C1 segment of cervical spinal cord (tissue), 14 donors: ENCODE data around the gene PDCD4.
A peak's percentile ranks its signal among the peaks of the same experiment; 100 is the strongest.

Experiments used
- DNase-seq, 14 donors: peaks; one replicate each; lab custom pipeline; 2025; lab: John Stamatoyannopoulos, UW

Gene PDCD4

GRCh38 chr10:110871298-110872084 is at the start of gene PDCD4:
PDCD4 (plus strand) TSS chr10:110871928; CDS start chr10:110876028, 4,100 bp downstream.
- DNase-seq: peak; percentile 95 to 100 (median 99)

GRCh38 chr10:110822035-110822711 is 49.6 kb upstream of the PDCD4 start:
- DNase-seq: peak in 1 of 14 donors; percentile 86

- peak in 1 of 14 donors; percentile 91 for DNase-seq
These were observed 48.9 kb upstream of the PDCD4 start for GRCh38 chr10:110822712-110823311.

GRCh38 chr10:110824152-110824441 is 47.6 kb upstream of the PDCD4 start:
- DNase-seq: no peak

GRCh38 chr10:110824660-110825059 is 47.1 kb upstream of the PDCD4 start:
- DNase-seq: peak in 1 of 14 donors; percentile 5

- no peak for DNase-seq
These were observed 46.2 kb upstream of the PDCD4 start for GRCh38 chr10:110825508-110825907.

GRCh38 chr10:110827410-110827809 is 44.3 kb upstream of the PDCD4 start:
- DNase-seq: no peak

- no peak for DNase-seq
These were observed 43.9 kb upstream of the PDCD4 start for GRCh38 chr10:110827875-110828274.

- no peak for DNase-seq
These were observed 43.2 kb upstream of the PDCD4 start for GRCh38 chr10:110828525-110828924.

- DNase-seq: no peak
These were observed 41.9 kb upstream of the PDCD4 start for GRCh38 chr10:110829721-110830410.

- DNase-seq: no peak
These were observed 38.3 kb upstream of the PDCD4 start for GRCh38 chr10:110833234-110833940.

GRCh38 chr10:110833941-110834628 is 37.6 kb upstream of the PDCD4 start:
- no peak for DNase-seq

GRCh38 chr10:110834629-110835301 is 37.0 kb upstream of the PDCD4 start:
- DNase-seq: no peak

- no peak for DNase-seq
These were observed 35.9 kb upstream of the PDCD4 start for GRCh38 chr10:110835841-110836240.

- DNase-seq: no peak
These were observed 35.0 kb upstream of the PDCD4 start for GRCh38 chr10:110836706-110837105.

- no peak for DNase-seq
These were observed 34.1 kb upstream of the PDCD4 start for GRCh38 chr10:110837418-110838171.

GRCh38 chr10:110840225-110840922 is 31.4 kb upstream of the PDCD4 start:
- no peak for DNase-seq

- no peak for DNase-seq
These were observed 30.8 kb upstream of the PDCD4 start for GRCh38 chr10:110840923-110841428.

- no peak for DNase-seq
These were observed 29.9 kb upstream of the PDCD4 start for GRCh38 chr10:110841767-110842267.
